Endothelial cell of umbilical vein (primary cell): Measurements from ENCODE around the gene ADTRP.

Experiments
- EZH2 ChIP-seq: IDR thresholded peaks from 2 replicates; pipeline ENCODE4 v1.6.1; 2012; ENCODE audit warnings: borderline replicate concordance, low read depth, mild to moderate bottlenecking, moderate library complexity, low read length, inconsistent platforms; ENCODE audit not compliant: severe bottlenecking
- FOS ChIP-seq: IDR thresholded peaks from 2 replicates; pipeline ENCODE4 v1.6.1; 2011; ENCODE audit warnings: mild to moderate bottlenecking, low read length, moderate library complexity, borderline replicate concordance; ENCODE audit not compliant: insufficient read depth
- GATA2 ChIP-seq: IDR thresholded peaks from 2 replicates; pipeline ENCODE4 v1.7.0; 2011; ENCODE audit warnings: low read depth, mild to moderate bottlenecking, moderate library complexity, mixed read lengths, low read length; ENCODE audit not compliant: insufficient read length, insufficient read depth
- JUN ChIP-seq: IDR thresholded peaks from 2 replicates; pipeline ENCODE4 v1.6.1; 2011; ENCODE audit warnings: borderline replicate concordance, low read depth; ENCODE audit not compliant: insufficient read length, insufficient read depth
- MYC ChIP-seq: IDR thresholded peaks from one replicate; pipeline ENCODE4 v1.6.1; 2011; ENCODE audit warnings: mild to moderate bottlenecking, low read depth, low read length
- POLR2A ChIP-seq: IDR thresholded peaks from 2 replicates; pipeline ENCODE4 v1.6.1; 2012; ENCODE audit warnings: low read depth, mild to moderate bottlenecking, control low read depth, low read length
- POLR2AphosphoS5 ChIP-seq: IDR thresholded peaks from 2 replicates; pipeline ENCODE4 v1.6.1; 2012; ENCODE audit warnings: low read depth, mild to moderate bottlenecking, control low read depth, low read length, moderate library complexity; ENCODE audit not compliant: insufficient read depth
- TF ChIP-seq, protein P1 (sequence below), 2 donors: IDR thresholded peaks; 1 replicate in 1 of 2; 2 replicates in 1 of 2; pipeline ENCODE4 v1.5.1; 2011; ENCODE audit warnings: low read length in 2 of 2, mild to moderate bottlenecking in 2 of 2, moderate library complexity in 2 of 2, control low read depth in 1 of 2, inconsistent platforms in 1 of 2, low read depth in 1 of 2; ENCODE audit not compliant: insufficient read depth in 1 of 2; ENCODE audit errors: extremely low read depth in 1 of 2
- TF ChIP-seq, protein P2 (sequence below): IDR thresholded peaks from 2 replicates; pipeline ENCODE4 v1.6.1; 2011; ENCODE audit not compliant: insufficient read depth, insufficient read length

DNA sequence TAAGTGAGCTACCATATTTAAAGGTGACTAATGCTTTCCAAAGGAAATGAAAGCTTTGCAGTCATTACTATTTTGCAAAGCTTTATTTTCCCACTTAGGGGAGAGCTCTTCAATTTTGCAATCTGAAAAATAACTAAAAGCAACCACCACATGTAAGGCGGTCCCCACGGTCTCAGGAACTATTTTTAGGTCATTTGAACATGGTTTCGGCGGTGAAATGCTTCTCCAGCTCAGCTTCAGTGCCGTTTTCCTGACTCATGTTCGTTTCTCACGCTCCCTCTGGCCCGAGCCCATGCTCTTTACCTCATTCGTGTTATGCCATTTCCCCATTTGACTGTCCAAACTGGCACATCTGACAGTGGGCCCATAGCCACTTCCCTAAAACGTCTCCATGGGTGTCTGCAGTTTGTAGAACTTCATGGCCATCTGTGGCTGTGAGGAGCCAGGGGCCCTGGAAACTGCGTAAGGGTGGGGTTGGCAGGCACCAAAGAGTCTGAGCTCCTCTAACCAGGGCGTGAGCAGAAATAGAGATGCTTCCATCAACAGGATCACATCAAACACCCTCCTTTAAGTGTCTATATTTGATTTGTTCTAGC, 46.5 kb downstream of the ADTRP start:
- TF ChIP-seq, protein P1, sequence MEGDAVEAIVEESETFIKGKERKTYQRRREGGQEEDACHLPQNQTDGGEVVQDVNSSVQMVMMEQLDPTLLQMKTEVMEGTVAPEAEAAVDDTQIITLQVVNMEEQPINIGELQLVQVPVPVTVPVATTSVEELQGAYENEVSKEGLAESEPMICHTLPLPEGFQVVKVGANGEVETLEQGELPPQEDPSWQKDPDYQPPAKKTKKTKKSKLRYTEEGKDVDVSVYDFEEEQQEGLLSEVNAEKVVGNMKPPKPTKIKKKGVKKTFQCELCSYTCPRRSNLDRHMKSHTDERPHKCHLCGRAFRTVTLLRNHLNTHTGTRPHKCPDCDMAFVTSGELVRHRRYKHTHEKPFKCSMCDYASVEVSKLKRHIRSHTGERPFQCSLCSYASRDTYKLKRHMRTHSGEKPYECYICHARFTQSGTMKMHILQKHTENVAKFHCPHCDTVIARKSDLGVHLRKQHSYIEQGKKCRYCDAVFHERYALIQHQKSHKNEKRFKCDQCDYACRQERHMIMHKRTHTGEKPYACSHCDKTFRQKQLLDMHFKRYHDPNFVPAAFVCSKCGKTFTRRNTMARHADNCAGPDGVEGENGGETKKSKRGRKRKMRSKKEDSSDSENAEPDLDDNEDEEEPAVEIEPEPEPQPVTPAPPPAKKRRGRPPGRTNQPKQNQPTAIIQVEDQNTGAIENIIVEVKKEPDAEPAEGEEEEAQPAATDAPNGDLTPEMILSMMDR (IDR thresholded peaks at IDR 0.05; ENCODE audit: extremely low read depth in 1 of 2, insufficient read depth in 1 of 2, low read depth in 1 of 2, low read length in 2 of 2), result no peak
- TF ChIP-seq EZH2, result no peak
- TF ChIP-seq POLR2AphosphoS5, result no peak
- no peak for TF ChIP-seq POLR2A
- TF ChIP-seq JUN, result no peak
- TF ChIP-seq, protein P2, sequence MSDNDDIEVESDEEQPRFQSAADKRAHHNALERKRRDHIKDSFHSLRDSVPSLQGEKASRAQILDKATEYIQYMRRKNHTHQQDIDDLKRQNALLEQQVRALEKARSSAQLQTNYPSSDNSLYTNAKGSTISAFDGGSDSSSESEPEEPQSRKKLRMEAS, result no peak
- no peak for TF ChIP-seq MYC
- no peak for TF ChIP-seq GATA2
- no peak for TF ChIP-seq FOS
